GM12878 (cell line): ENCODE measurements around the gene PRSS1. TPM values are rescaled to one million over a fixed set of nuclear protein-coding genes. Genes with fewer than 3 reads are reported as not detected.

Experiments
- ATAC-seq: fragments of 200-7000 bp; cut with Tn5 transposase; 3 replicates; pipeline ENCODE4 v1.9.1; 2020; ENCODE audit warnings: mild to moderate bottlenecking, moderate library complexity
- BruUV-seq: library from RNA; stranded (reverse); fragments of 400-500 nt; replicated peaks from 2 replicates; lab custom pipeline; 2021; lab: Mats Ljungman, UMichigan
- CTCF ChIA-PET: fragments of 300-600 bp; sonication (Branson Sonifier 250); formaldehyde crosslinking; extraction: SDS; loops from one replicate; lab custom pipeline; 2021; ENCODE audit warnings: inconsistent platforms; lab: Yijun Ruan, JAX
- POLR2A ChIA-PET: fragments of 350-600 bp; formaldehyde crosslinking; extraction: SDS; loops from one replicate; lab custom pipeline; 2021; ENCODE audit warnings: inconsistent platforms; lab: Charles Lee
- RAD21 ChIA-PET: fragments of 300-600 bp; sonication (Branson Sonifier 250); formaldehyde crosslinking; loops from one replicate; lab custom pipeline; 2023; ENCODE audit warnings: antibody characterized with exemption; ENCODE audit not compliant: unreplicated experiment; lab: Charles Lee
- SMC1A ChIA-PET: fragments of 300-600 bp; sonication (Branson Sonifier 250); formaldehyde crosslinking; loops from one replicate; lab custom pipeline; 2023; ENCODE audit not compliant: unreplicated experiment, uncharacterized antibody; lab: Charles Lee
- DNase-seq: peaks from one replicate; pipeline ENCODE4 v3.0.0-alpha.2; 2011; ENCODE audit warnings: low read depth, low spot score
- FAIRE-seq: peaks from 3 replicates; lab custom pipeline; 2011; peaks lifted over from hg19 to GRCh38; lab: Jason Lieb, UNC
- H2AFZ ChIP-seq: 2 replicates; pipeline ENCODE4 v1.6.0; 2011; ENCODE audit warnings: low read depth, low read length, control low read depth; ENCODE audit not compliant: control insufficient read depth
- H3K27ac ChIP-seq: 2 replicates; pipeline ENCODE4 v1.5.1; 2011; ENCODE audit warnings: control low read depth; ENCODE audit not compliant: control insufficient read depth, insufficient read depth
- H3K27me3 ChIP-seq, 2 experiments: replicated peaks in 1 of 2; 2 replicates each; pipeline versions ENCODE4 v1.6.0 to v1.6.1; 2011; ENCODE audit warnings: low read length in 1 of 2; ENCODE audit not compliant: control insufficient read depth in 2 of 2, insufficient read depth in 2 of 2
- H3K36me3 ChIP-seq, 2 experiments: 2 replicates each; pipeline ENCODE4 v1.5.1; 2011; ENCODE audit warnings: low read length in 1 of 2; ENCODE audit not compliant: control insufficient read depth in 2 of 2, insufficient read depth in 2 of 2
- H3K4me1 ChIP-seq: 2 replicates; pipeline ENCODE4 v1.6.1; 2011; ENCODE audit warnings: mild to moderate bottlenecking, low read length, moderate library complexity, mixed read lengths; ENCODE audit not compliant: control insufficient read depth, insufficient read depth
- H3K4me2 ChIP-seq: 2 replicates; pipeline ENCODE4 v1.6.0; 2011; ENCODE audit warnings: control low read depth; ENCODE audit not compliant: control insufficient read depth, insufficient read depth
- H3K4me3 ChIP-seq: fragments of 200-600 bp; sonication (generic); 2 replicates; pipeline ENCODE4 v1.5.1; 2016
- H3K79me2 ChIP-seq: 2 replicates; pipeline ENCODE4 v1.6.0; 2011; ENCODE audit warnings: low read length; ENCODE audit not compliant: control insufficient read depth, insufficient read depth
- H3K9ac ChIP-seq: 2 replicates; pipeline ENCODE4 v1.8.0; 2011; ENCODE audit warnings: low read length, control low read depth, mixed read lengths; ENCODE audit not compliant: control insufficient read depth, insufficient read depth
- H3K9me3 ChIP-seq: replicated peaks from 3 replicates; pipeline ENCODE4 v1.5.1; 2011; ENCODE audit warnings: mild to moderate bottlenecking, low read length; ENCODE audit not compliant: control insufficient read depth, insufficient read depth
- H4K20me1 ChIP-seq: 2 replicates; pipeline ENCODE4 v1.6.0; 2011; ENCODE audit not compliant: control insufficient read depth, insufficient read depth
- BMI1 ChIP-seq: fragments of 450-650 bp; IDR thresholded peaks from 2 replicates; pipeline ENCODE4 v1.6.1; 2016; ENCODE audit warnings: mild to moderate bottlenecking, moderate library complexity, borderline replicate concordance
- DPF2 ChIP-seq: fragments of 450-650 bp; IDR thresholded peaks from 2 replicates; pipeline ENCODE4 v1.6.1; 2017; ENCODE audit warnings: mild to moderate bottlenecking
- ETV6 ChIP-seq, 2 experiments: fragments of 450-650 bp in 1 of 2; IDR thresholded peaks in 1 of 2; conservative IDR thresholded peaks in 1 of 2; 2 replicates each; pipeline ENCODE4 v1.6.1; 2014; ENCODE audit warnings: antibody characterized with exemption in 1 of 2, borderline replicate concordance in 1 of 2, low read depth in 1 of 2, mild to moderate bottlenecking in 1 of 2, moderate library complexity in 1 of 2
- MLLT1 ChIP-seq: fragments of 450-650 bp; IDR thresholded peaks from 2 replicates; pipeline ENCODE4 v1.6.1; 2016; ENCODE audit warnings: mild to moderate bottlenecking
- NFYA ChIP-seq: IDR thresholded peaks from 2 replicates; pipeline ENCODE4 v1.6.1; 2011; ENCODE audit warnings: low read depth, mild to moderate bottlenecking, low read length, improper control_type of control experiment, borderline replicate concordance
- PBX3 ChIP-seq: IDR thresholded peaks from 2 replicates; pipeline ENCODE4 v1.6.1; 2011; ENCODE audit warnings: mild to moderate bottlenecking, low read depth, low read length, moderate library complexity; ENCODE audit not compliant: insufficient replicate concordance
- POU2F2 ChIP-seq: IDR thresholded peaks from 3 replicates; pipeline ENCODE4 v1.6.1; 2011; ENCODE audit warnings: low read depth, mild to moderate bottlenecking, low read length, borderline replicate concordance
- SMAD1 ChIP-seq: fragments of 450-650 bp; IDR thresholded peaks from 2 replicates; pipeline ENCODE4 v1.6.1; 2018; ENCODE audit warnings: mild to moderate bottlenecking, low read depth; ENCODE audit not compliant: partially characterized antibody
- STAT1 ChIP-seq: fragments of 450-650 bp; conservative IDR thresholded peaks from 2 replicates; pipeline ENCODE4 v1.6.1; 2014; ENCODE audit warnings: antibody characterized with exemption, mild to moderate bottlenecking
- TAF1 ChIP-seq: IDR thresholded peaks from 2 replicates; pipeline ENCODE4 v1.6.1; 2011; ENCODE audit warnings: mild to moderate bottlenecking, low read depth, low read length, borderline replicate concordance
- TCF3 ChIP-seq: IDR thresholded peaks from 2 replicates; pipeline ENCODE4 v1.6.1; 2012; ENCODE audit warnings: low read depth, mild to moderate bottlenecking, low read length, borderline replicate concordance; ENCODE audit not compliant: insufficient read depth
- TCF7 ChIP-seq: IDR thresholded peaks from 2 replicates; pipeline ENCODE4 v1.6.1; 2014; ENCODE audit warnings: antibody characterized with exemption, borderline replicate concordance
- USF1 ChIP-seq: IDR thresholded peaks from 2 replicates; pipeline ENCODE4 v1.6.1; 2011; ENCODE audit warnings: borderline replicate concordance, low read depth, mild to moderate bottlenecking, moderate library complexity, mixed read lengths, low read length; ENCODE audit not compliant: insufficient read depth; ENCODE audit errors: extremely low read length
- WGBS: methylation state at CpG from one replicate; pipeline ENCODE4 v1.1.6; 2016; ENCODE audit warnings: low lambda C conversion rate; ENCODE audit not compliant: insufficient replicate concordance, insufficient coverage; ENCODE audit errors: missing lambda C conversion rate; 5-methylcytosine and 5-hydroxymethylcytosine counted together
- in situ Hi-C: fragments of 300-500 bp; cut with MboI; formaldehyde crosslinking; loops from 9 replicates; pipeline ENCODE4 v1.14.3; 2018; ENCODE audit warnings: mixed read lengths
- intact Hi-C: fragments of 100-400 bp; cut with micrococcal nuclease; formaldehyde crosslinking; loops from one replicate; pipeline ENCODE4 v1.14.2; 2022; ENCODE audit not compliant: unreplicated experiment
- polyA plus RNA-seq, 11 experiments: library from polyadenylated mRNA; depleted of rRNA in 4 of 11; unstranded in 6 of 11; stranded (reverse) in 5 of 11; fragments of >200 nt; fragmentation: Nextera tagmentation in 4 of 11; fragmentation: Illumina TruSeq in 1 of 11; extraction: Ambion mirVana in 4 of 11; extraction: Trizol in 1 of 11; gene quantifications; 1 replicate in 1 of 11; 2 replicates in 10 of 11; pipeline versions ENCODE4 v1.2.1 to v1.2.3, GENCODE V29; 2011 to 2016; ENCODE audit warnings: inconsistent platforms in 2 of 11, missing spikeins in 2 of 11, low read depth in 1 of 11
- total RNA-seq, 4 experiments: library from RNA; depleted of rRNA in 3 of 4; stranded (reverse); fragments of >200 nt in 3 of 4; fragmentation: Illumina TruSeq in 1 of 4; extraction: Trizol in 1 of 4; gene quantifications; 2 replicates each; pipeline versions ENCODE4 v1.2.1 to v1.2.3, GENCODE V29; 2013 to 2021

PRSS1 gene
- total and polyA plus RNA-seq, 10 of the 15 experiments (the other 5 are each of a cell fraction or from before 2014, with no cell fraction given) = 11.9 TPM; not detected in 9

GRCh38 chr7:142790056-142790455 is 40.8 kb downstream of the PRSS1 start:
- H3K4me1 ChIP-seq = no peaks in the 10 kb centered on the region
- H3K36me3 ChIP-seq = no peaks in the 10 kb centered on the region
- intact Hi-C loops = no loop called here
- FAIRE-seq = no peak
- ChIA-PET RAD21 (interaction anchor here (1.0 to 20.4 kb wide), 6 partner anchors 6 to 205 kb away, joined by 3 to 813 read pairs (median 4); no protein-coding TSS in a partner anchor), SMC1A (interaction anchor here (1.0 to 24.6 kb wide), 4 partner anchors 10 to 136 kb away, joined by 3 to 786 read pairs (median 120); no protein-coding TSS in a partner anchor), CTCF (interaction anchor here (0.7 to 24.4 kb wide), 7 partner anchors 15 to 165 kb away, joined by 3 to 1055 read pairs (median 4); no protein-coding TSS in a partner anchor), POLR2A (interaction anchor here (2.6 to 16.4 kb wide), 2 partner anchors 10 to 18 kb away, joined by 9 to 325 read pairs; no protein-coding TSS in a partner anchor)
- in situ Hi-C loops = no loop called here
- H3K4me2 ChIP-seq = no peak overlapping the region
- H3K4me3 ChIP-seq = no peak overlapping the region
- no peak overlapping the region for H3K9ac ChIP-seq
- ATAC-seq = no peak
- no peaks in the 10 kb centered on the region for H4K20me1 ChIP-seq
- DNase-seq = no peak
- WGBS = 81% methylated on average over 3 of the region's 3 CpGs
- H3K27ac ChIP-seq = no peak overlapping the region
- no peak overlapping the region for H2AFZ ChIP-seq
- H3K9me3 ChIP-seq = no peaks in the 10 kb centered on the region
- H3K27me3 ChIP-seq = no peaks in the 10 kb centered on the region
- TF ChIP-seq USF1 (no peak), POU2F2 (no peak), ETV6 (conservative IDR thresholded peaks at IDR 0.05 in 1 of 2, IDR thresholded peaks at IDR 0.05 in 1 of 2; ENCODE audit: borderline replicate concordance in 1 of 2, low read depth in 1 of 2) (no peak), MLLT1 (no peak), BMI1 (no peak), NFYA (no peak), PBX3 (no peak), TAF1 (no peak), DPF2 (no peak), STAT1 (no peak), TCF3 (no peak), TCF7 (no peak), SMAD1 (no peak)
- no TSS peak for BruUV-seq
- no peaks in the 10 kb centered on the region for H3K79me2 ChIP-seq
